A673 (cell line): ENCODE measurements around the gene HERC2. TPM values are rescaled to one million over a fixed set of nuclear protein-coding genes. Genes with fewer than 3 reads are reported as not detected.
A peak's percentile ranks its signal among the peaks of the same experiment; 100 is the strongest.

Source experiments
- BruUV-seq: library from RNA; stranded (reverse); fragments of 400-500 nt; replicated peaks from 2 replicates; lab custom pipeline; 2021; lab: Mats Ljungman, UMichigan
- CTCF ChIA-PET: fragments of 300-600 bp; sonication (Branson Sonifier 250); formaldehyde crosslinking; loops from one replicate; lab custom pipeline; 2022; ENCODE audit warnings: antibody characterized with exemption; lab: Charles Lee
- POLR2A ChIA-PET: fragments of 300-600 bp; sonication (Branson Sonifier 250); formaldehyde crosslinking; loops from one replicate; lab custom pipeline; 2022; ENCODE audit warnings: antibody characterized with exemption; ENCODE audit not compliant: low non-redundant PET; lab: Charles Lee
- DNase-seq: peaks from one replicate; pipeline ENCODE4 v3.0.0-alpha.2; 2015; ENCODE audit warnings: low spot score
- H3K27ac ChIP-seq: fragments of 200-600 bp; sonication (generic); 2 replicates; pipeline ENCODE4 v1.5.1; 2016; ENCODE audit warnings: mixed run types, low read depth, mild to moderate bottlenecking, mixed read lengths, antibody characterized with exemption, low read length; ENCODE audit not compliant: poor library complexity, severe bottlenecking
- H3K27me3 ChIP-seq: fragments of 200-600 bp; sonication (generic); replicated peaks from 2 replicates; pipeline ENCODE4 v1.6.1; 2017; ENCODE audit warnings: mixed run types, low read depth, mild to moderate bottlenecking, mixed read lengths, antibody characterized with exemption, low read length; ENCODE audit not compliant: insufficient read depth, poor library complexity
- H3K36me3 ChIP-seq: fragments of 200-600 bp; sonication (generic); 2 replicates; pipeline ENCODE4 v1.6.1; 2016; ENCODE audit warnings: mixed run types, mild to moderate bottlenecking, mixed read lengths, antibody characterized with exemption, low read length; ENCODE audit not compliant: insufficient read depth, poor library complexity, severe bottlenecking
- H3K4me1 ChIP-seq: fragments of 200-600 bp; sonication (generic); 2 replicates; pipeline ENCODE4 v1.6.1; 2017; ENCODE audit warnings: mixed run types, mild to moderate bottlenecking, mixed read lengths, antibody characterized with exemption, low read length; ENCODE audit not compliant: insufficient read depth, poor library complexity, severe bottlenecking
- H3K4me3 ChIP-seq: fragments of 200-600 bp; sonication (generic); 2 replicates; pipeline ENCODE4 v1.5.1; 2016; ENCODE audit warnings: low read depth, mixed run types, mild to moderate bottlenecking, mixed read lengths, low read length; ENCODE audit not compliant: poor library complexity, severe bottlenecking
- H3K9me3 ChIP-seq: fragments of 200-600 bp; sonication (generic); 2 replicates; pipeline ENCODE4 v1.6.1; 2016; ENCODE audit warnings: mixed run types, low read depth, mild to moderate bottlenecking, mixed read lengths, antibody characterized with exemption, low read length; ENCODE audit not compliant: poor library complexity, severe bottlenecking
- EZH2 ChIP-seq: fragments of 200-600 bp; sonication (generic); IDR thresholded peaks from 2 replicates; pipeline ENCODE4 v1.6.1; 2017; ENCODE audit warnings: borderline replicate concordance, low read depth, mild to moderate bottlenecking, mixed read lengths, antibody characterized with exemption, low read length; ENCODE audit not compliant: poor library complexity, severe bottlenecking
- intact Hi-C: fragments of 100-400 bp; cut with micrococcal nuclease; formaldehyde crosslinking; loops from one replicate; pipeline ENCODE4 v1.10.0; 2022; ENCODE audit not compliant: unreplicated experiment
- total RNA-seq: library from RNA; stranded (reverse); gene quantifications from 2 replicates; pipeline ENCODE4 v1.2.3, GENCODE V29; 2021
- TF ChIP-seq, protein P1 (sequence below): fragments of 300-800, 200-600 bp; sonication (generic); conservative IDR thresholded peaks from 2 replicates; pipeline ENCODE4 v1.5.1; 2017; ENCODE audit warnings: low read depth, mild to moderate bottlenecking, antibody characterized with exemption, low read length, moderate library complexity, mixed read lengths

The HERC2 gene
- total RNA-seq, 1 experiment from 2014 or later, result 86.1 TPM

DNA sequence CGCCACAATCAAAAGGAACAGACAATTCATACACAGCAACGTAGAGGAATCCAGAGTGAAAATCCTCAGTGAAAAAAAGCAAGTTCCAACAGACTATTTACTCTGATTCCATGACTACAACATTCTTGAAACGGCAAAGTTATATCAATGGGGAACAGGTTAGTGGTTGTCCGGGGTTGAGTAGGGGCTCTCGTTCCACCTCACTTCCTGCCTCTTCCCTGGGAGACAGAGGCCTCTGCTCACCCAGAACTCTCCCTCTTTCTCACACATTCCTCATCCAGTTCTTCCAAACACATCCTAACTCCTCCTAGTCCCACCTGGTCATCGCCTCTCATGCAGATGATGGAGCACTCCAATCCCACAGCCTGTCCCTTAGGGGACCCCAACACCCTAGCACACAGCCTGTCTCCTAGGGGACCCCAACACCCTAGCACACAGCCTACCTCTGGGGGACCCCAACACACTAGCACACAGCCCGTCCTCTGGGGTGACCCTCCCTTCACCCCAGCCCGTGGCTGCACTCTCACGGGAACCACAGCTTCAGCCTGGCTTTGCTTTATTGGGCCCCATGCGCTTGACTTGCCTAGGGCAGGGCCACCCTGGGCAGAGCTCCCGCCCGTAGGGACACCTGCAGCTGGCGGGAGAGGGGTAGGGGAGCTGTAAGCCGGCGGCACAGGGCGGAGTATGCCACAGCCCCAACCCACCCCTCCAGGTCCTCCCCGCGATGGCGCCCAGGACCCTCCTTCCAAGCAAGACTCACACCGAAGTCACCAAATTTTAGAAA is 228.0 kb downstream of the HERC2 start:
- Histone ChIP-seq H3K36me3 (no peaks in the 10 kb centered on the region), H3K9me3 (peaks cover 3% of the 10 kb centered on the region), H3K4me3 (no peak overlapping the region), H3K27ac (no peak overlapping the region), H3K4me1 (peaks cover 9% of the 10 kb centered on the region), H3K27me3 (peaks cover 19% of the 10 kb centered on the region)
- no peak for DNase-seq
- intact Hi-C loops, result no loop called here
- ChIA-PET POLR2A (no interaction called here), CTCF (no interaction called here)
- no TSS peak for BruUV-seq
- TF ChIP-seq, protein P1, sequence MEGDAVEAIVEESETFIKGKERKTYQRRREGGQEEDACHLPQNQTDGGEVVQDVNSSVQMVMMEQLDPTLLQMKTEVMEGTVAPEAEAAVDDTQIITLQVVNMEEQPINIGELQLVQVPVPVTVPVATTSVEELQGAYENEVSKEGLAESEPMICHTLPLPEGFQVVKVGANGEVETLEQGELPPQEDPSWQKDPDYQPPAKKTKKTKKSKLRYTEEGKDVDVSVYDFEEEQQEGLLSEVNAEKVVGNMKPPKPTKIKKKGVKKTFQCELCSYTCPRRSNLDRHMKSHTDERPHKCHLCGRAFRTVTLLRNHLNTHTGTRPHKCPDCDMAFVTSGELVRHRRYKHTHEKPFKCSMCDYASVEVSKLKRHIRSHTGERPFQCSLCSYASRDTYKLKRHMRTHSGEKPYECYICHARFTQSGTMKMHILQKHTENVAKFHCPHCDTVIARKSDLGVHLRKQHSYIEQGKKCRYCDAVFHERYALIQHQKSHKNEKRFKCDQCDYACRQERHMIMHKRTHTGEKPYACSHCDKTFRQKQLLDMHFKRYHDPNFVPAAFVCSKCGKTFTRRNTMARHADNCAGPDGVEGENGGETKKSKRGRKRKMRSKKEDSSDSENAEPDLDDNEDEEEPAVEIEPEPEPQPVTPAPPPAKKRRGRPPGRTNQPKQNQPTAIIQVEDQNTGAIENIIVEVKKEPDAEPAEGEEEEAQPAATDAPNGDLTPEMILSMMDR, result no peak

GRCh38 chr15:28091313-28091712 is 230.7 kb downstream of the HERC2 start:
- no TSS peak for BruUV-seq
- CTCF ChIA-PET, result interaction anchor here (0.6 kb wide), 1 partner anchor 1201 kb away, joined by 3 read pairs; no protein-coding TSS in a partner anchor
- TF ChIP-seq, protein P1, result no peak
- no peak for TF ChIP-seq EZH2

GRCh38 chr15:28086175-28086703 is 235.7 kb downstream of the HERC2 start:
- DNase-seq, result peak; percentile 70
- TF ChIP-seq, protein P1, result peak; percentile 78
- TF ChIP-seq EZH2, result no peak
- Histone ChIP-seq H3K4me3 (no peak overlapping the region), H3K9me3 (peaks cover 2% of the 10 kb centered on the region), H3K4me1 (no peaks in the 10 kb centered on the region), H3K27ac (no peak overlapping the region), H3K27me3 (no peaks in the 10 kb centered on the region), H3K36me3 (no peaks in the 10 kb centered on the region)
- BruUV-seq, result no TSS peak
- ChIA-PET CTCF (no interaction called here), POLR2A (no interaction called here)
- intact Hi-C loops, result no loop called here

More at GRCh38 chr15:28091313-28091712, 230.7 kb downstream of the HERC2 start:
- H3K4me3 ChIP-seq, result no peak overlapping the region
- H3K27me3 ChIP-seq, result no peaks in the 10 kb centered on the region
- H3K4me1 ChIP-seq, result no peaks in the 10 kb centered on the region
- intact Hi-C loops, result no loop called here
- POLR2A ChIA-PET, result no interaction called here
- no peak overlapping the region for H3K27ac ChIP-seq
- no peak for DNase-seq
- H3K36me3 ChIP-seq, result no peaks in the 10 kb centered on the region
- peaks cover 3% of the 10 kb centered on the region for H3K9me3 ChIP-seq
